Gastrocnemius medialis (tissue), 4 donors: ENCODE data around the gene C2CD5. TPM values are rescaled to one million over a fixed set of nuclear protein-coding genes. Genes with fewer than 3 reads are reported as not detected.
A peak's percentile ranks its signal among the peaks of the same experiment; 100 is the strongest.

Experiments
- ATAC-seq, 2 donors: fragments of 150-250 bp; one replicate each; pipeline ENCODE4 v1.9.1; 2016
- DNase-seq, 2 donors: peaks; one replicate each; pipeline ENCODE4 v3.0.0-alpha.2; 2019
- H3K27ac ChIP-seq, 4 donors: fragments of 200-600 bp; sonication (generic); 1 replicate in 1 of 4; 2 replicates in 3 of 4; pipeline ENCODE4 v1.5.1; 2016 to 2018; ENCODE audit warnings: mild to moderate bottlenecking in 2 of 4, moderate library complexity in 1 of 4
- H3K27me3 ChIP-seq, 3 donors: fragments of 200-600 bp; sonication (generic) in 2 of 3; 1 replicate in 1 of 3; 2 replicates in 2 of 3; pipeline versions ENCODE4 v1.5.1 to v1.6.0; 2016 to 2019; ENCODE audit warnings: mild to moderate bottlenecking in 1 of 3, moderate library complexity in 1 of 3
- H3K36me3 ChIP-seq, 2 donors: fragments of 200-600 bp; sonication (generic) in 1 of 2; one replicate each; pipeline ENCODE4 v1.5.1; 2017 to 2018
- H3K4me1 ChIP-seq, 2 donors: fragments of 200-600 bp; sonication (generic) in 1 of 2; one replicate each; pipeline ENCODE4 v1.5.1; 2016 to 2017; ENCODE audit warnings: mild to moderate bottlenecking in 2 of 2
- H3K4me3 ChIP-seq, 4 donors: fragments of 200-600 bp; sonication (generic) in 3 of 4; 1 replicate in 1 of 4; 2 replicates in 3 of 4; pipeline ENCODE4 v1.5.1; 2016 to 2019; ENCODE audit warnings: mild to moderate bottlenecking in 2 of 4
- H3K9me3 ChIP-seq, 3 donors: fragments of 200-600 bp; sonication (generic) in 2 of 3; 1 replicate in 1 of 3; 2 replicates in 2 of 3; pipeline ENCODE4 v1.5.1; 2016 to 2019
- POLR2A ChIP-seq, 2 donors: fragments of 450-650 bp; IDR thresholded peaks; one replicate each; pipeline ENCODE4 v1.6.1; 2017; ENCODE audit warnings: antibody characterized with exemption in 2 of 2, mild to moderate bottlenecking in 2 of 2, moderate library complexity in 2 of 2
- in situ Hi-C, 4 donors: fragments of 200-750 bp; cut with MboI; loops; one replicate each; pipeline versions ENCODE4 v1.15.0 to v1.8.0; 2017; ENCODE audit warnings: low sequenced_read_pairs in 4 of 4
- intact Hi-C: fragments of 100-400 bp; cut with DNase I; formaldehyde crosslinking; loops from one replicate; pipeline ENCODE4 v1.15.1; 2023; ENCODE audit warnings: low total_unique reads
- total RNA-seq, 4 donors: library from RNA; depleted of rRNA; stranded (reverse); fragments of >200 nt; gene quantifications; one replicate each; pipeline versions ENCODE4 v1.1.0 to v1.2.3, GENCODE V29; 2016
- TF ChIP-seq, protein P1 (sequence below), 5 experiments: fragments of 450-650 bp in 3 of 5; fragments of 200-600 bp in 2 of 5; sonication (generic) in 2 of 5; IDR thresholded peaks in 4 of 5; conservative IDR thresholded peaks in 1 of 5; 1 replicate in 4 of 5; 2 replicates in 1 of 5; pipeline ENCODE4 v1.5.1; 2016 to 2019; ENCODE audit warnings: antibody characterized with exemption in 5 of 5, mild to moderate bottlenecking in 3 of 5, moderate library complexity in 3 of 5

C2CD5 gene
- total RNA-seq, 4 donors from 2014 or later = 5.3 to 9.4 (median 6.9) TPM

- Histone ChIP-seq H3K36me3 (peaks cover 0 to 31% of the 10 kb centered on the region in 2 donors), H3K27me3 (no peaks in the 10 kb centered on the region), H3K4me3 (no peak overlapping the region), H3K27ac (no peak overlapping the region), H3K9me3 (no peaks in the 10 kb centered on the region), H3K4me1 (peaks cover 0 to under 1% of the 10 kb centered on the region in 2 donors)
- in situ Hi-C loops = no loop called here
- intact Hi-C loops = no loop called here
- ATAC-seq (no peak), DNase-seq (no peak)
- TF ChIP-seq POLR2A (IDR thresholded peaks at IDR 0.05) = no peak
- TF ChIP-seq, protein P1, sequence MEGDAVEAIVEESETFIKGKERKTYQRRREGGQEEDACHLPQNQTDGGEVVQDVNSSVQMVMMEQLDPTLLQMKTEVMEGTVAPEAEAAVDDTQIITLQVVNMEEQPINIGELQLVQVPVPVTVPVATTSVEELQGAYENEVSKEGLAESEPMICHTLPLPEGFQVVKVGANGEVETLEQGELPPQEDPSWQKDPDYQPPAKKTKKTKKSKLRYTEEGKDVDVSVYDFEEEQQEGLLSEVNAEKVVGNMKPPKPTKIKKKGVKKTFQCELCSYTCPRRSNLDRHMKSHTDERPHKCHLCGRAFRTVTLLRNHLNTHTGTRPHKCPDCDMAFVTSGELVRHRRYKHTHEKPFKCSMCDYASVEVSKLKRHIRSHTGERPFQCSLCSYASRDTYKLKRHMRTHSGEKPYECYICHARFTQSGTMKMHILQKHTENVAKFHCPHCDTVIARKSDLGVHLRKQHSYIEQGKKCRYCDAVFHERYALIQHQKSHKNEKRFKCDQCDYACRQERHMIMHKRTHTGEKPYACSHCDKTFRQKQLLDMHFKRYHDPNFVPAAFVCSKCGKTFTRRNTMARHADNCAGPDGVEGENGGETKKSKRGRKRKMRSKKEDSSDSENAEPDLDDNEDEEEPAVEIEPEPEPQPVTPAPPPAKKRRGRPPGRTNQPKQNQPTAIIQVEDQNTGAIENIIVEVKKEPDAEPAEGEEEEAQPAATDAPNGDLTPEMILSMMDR (IDR thresholded peaks at IDR 0.05 in 4 of 5, conservative IDR thresholded peaks at IDR 0.05 in 1 of 5) = no peak
Observed at GRCh38 chr12:22533155-22533554, 11.2 kb downstream of the C2CD5 start.

- in situ Hi-C loops = no loop called here
- H3K4me3 ChIP-seq = no peak overlapping the region
- intact Hi-C loops = no loop called here
- no peaks in the 10 kb centered on the region for H3K27me3 ChIP-seq
- H3K27ac ChIP-seq = no peak overlapping the region
- TF ChIP-seq POLR2A (IDR thresholded peaks at IDR 0.05) = no peak
- TF ChIP-seq, protein P1 (IDR thresholded peaks at IDR 0.05 in 4 of 5, conservative IDR thresholded peaks at IDR 0.05 in 1 of 5) = no peak
- no peak for DNase-seq
- ATAC-seq = no peak
- H3K9me3 ChIP-seq = no peaks in the 10 kb centered on the region
- H3K36me3 ChIP-seq = peaks cover 0 to 35% of the 10 kb centered on the region in 2 donors
- no peaks in the 10 kb centered on the region for H3K4me1 ChIP-seq
Observed at GRCh38 chr12:22532317-22532716, 12.0 kb downstream of the C2CD5 start.

DNA sequence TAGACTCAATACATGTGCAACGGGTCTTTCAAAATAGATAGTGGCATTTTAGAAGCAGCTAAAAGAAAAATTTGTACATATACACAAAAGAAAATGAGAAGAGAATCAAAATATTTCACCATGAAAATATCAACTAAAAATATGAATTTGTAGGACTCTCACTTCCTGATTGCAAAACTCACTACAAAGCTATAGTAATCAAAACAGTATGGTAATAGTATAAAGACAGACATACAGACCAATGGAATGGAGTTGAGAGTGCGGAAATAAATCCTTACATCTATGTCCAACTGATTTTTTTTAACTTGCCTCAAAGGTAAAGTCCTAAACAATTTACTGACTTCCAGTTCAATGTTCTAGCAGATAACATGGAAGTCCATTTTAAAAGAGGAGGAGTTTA, 13.1 kb downstream of the C2CD5 start:
- no peaks in the 10 kb centered on the region for H3K4me1 ChIP-seq
- intact Hi-C loops = no loop called here
- H3K4me3 ChIP-seq = no peak overlapping the region
- no peak overlapping the region for H3K27ac ChIP-seq
- peaks cover 0 to 35% of the 10 kb centered on the region in 2 donors for H3K36me3 ChIP-seq
- DNase-seq (no peak), ATAC-seq (no peak)
- no peak for TF ChIP-seq POLR2A (IDR thresholded peaks at IDR 0.05)
- TF ChIP-seq, protein P1 (IDR thresholded peaks at IDR 0.05 in 4 of 5, conservative IDR thresholded peaks at IDR 0.05 in 1 of 5) = no peak
- in situ Hi-C loops = no loop called here
- no peaks in the 10 kb centered on the region for H3K9me3 ChIP-seq
- H3K27me3 ChIP-seq = no peaks in the 10 kb centered on the region

DNA sequence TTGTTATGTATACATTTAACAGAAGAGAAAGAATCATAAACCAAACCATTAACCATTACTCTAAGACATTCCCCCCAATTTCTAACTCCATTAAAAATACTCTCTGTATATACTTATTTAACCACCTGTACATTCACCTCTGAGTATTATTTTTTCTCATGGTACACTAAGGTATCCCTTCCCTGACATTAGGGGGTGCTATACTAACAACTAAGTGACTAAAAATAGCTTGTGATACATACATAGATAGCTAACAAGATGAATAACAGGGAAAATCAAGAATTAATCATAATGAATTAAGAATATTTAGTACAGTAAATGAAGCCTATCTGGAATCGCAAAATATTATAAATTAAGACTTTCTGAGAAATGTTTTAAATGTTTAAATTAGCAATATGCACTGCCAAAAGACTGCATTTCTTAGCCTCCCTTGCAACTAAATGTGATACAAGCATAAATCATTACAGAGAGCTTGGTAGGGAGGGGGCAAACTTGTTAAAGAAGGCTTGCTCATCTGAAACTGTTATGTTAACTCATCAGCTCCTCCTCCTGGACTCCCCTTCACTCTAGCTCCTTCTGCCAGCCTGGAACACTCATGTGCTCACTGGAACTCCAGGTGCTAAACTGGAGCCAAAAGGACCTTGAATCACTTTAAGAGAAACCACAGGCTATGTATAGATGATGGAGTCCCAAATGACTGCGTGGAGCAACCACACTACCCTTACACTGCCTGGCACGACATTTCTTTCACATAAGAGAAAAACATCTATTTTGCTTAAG, 14.9 kb downstream of the C2CD5 start:
- TF ChIP-seq POLR2A (IDR thresholded peaks at IDR 0.05) = no peak
- TF ChIP-seq, protein P1 (IDR thresholded peaks at IDR 0.05 in 4 of 5, conservative IDR thresholded peaks at IDR 0.05 in 1 of 5) = peak in 4 of 5 experiments; percentile 20 to 53 (median 40)
- Histone ChIP-seq H3K9me3 (no peaks in the 10 kb centered on the region), H3K27ac (no peak overlapping the region), H3K4me1 (no peaks in the 10 kb centered on the region), H3K27me3 (no peaks in the 10 kb centered on the region), H3K4me3 (no peak overlapping the region), H3K36me3 (peaks cover 0 to 40% of the 10 kb centered on the region in 2 donors)
- ATAC-seq = peak; percentile 70 to 81
- no peak for DNase-seq
- in situ Hi-C loops = no loop called here
- intact Hi-C loops = loop anchor here (2.0 kb wide), 1 partner anchor 141 kb away; no protein-coding TSS in a partner anchor
